Nephron (organoid): ENCODE measurements around the gene VPS26A.

Experiments used
- H3K27ac Mint-ChIP-seq, 3 experiments: 2 replicates each; pipeline ENCODE4 v1.8.0; 2020; ENCODE audit warnings: mixed read lengths in 3 of 3, mild to moderate bottlenecking in 2 of 3, moderate library complexity in 1 of 3
- H3K27me3 Mint-ChIP-seq: 2 replicates; pipeline ENCODE4 v1.8.0; 2021; ENCODE audit warnings: low read depth, mild to moderate bottlenecking, moderate library complexity, mixed read lengths
- H3K36me3 Mint-ChIP-seq: 2 replicates; pipeline ENCODE4 v1.8.0; 2020; ENCODE audit warnings: low read depth, mixed read lengths
- H3K4me1 Mint-ChIP-seq: 2 replicates; pipeline ENCODE4 v1.8.0; 2020; ENCODE audit warnings: mixed read lengths
- H3K4me3 Mint-ChIP-seq, 3 experiments: 2 replicates each; pipeline ENCODE4 v1.8.0; 2020; ENCODE audit warnings: mild to moderate bottlenecking in 3 of 3, mixed read lengths in 3 of 3, moderate library complexity in 2 of 3
- H3K9me3 Mint-ChIP-seq: 2 replicates; pipeline ENCODE4 v1.8.0; 2020; ENCODE audit warnings: mixed read lengths
- TF ChIP-seq, protein P1 (sequence below), 3 experiments: fragments of 200-600 bp; sonication (generic); IDR thresholded peaks; one replicate each; pipeline ENCODE4 v1.5.0; 2021; ENCODE audit warnings: antibody characterized with exemption in 3 of 3; ENCODE audit not compliant: unreplicated experiment in 3 of 3

VPS26A gene

DNA sequence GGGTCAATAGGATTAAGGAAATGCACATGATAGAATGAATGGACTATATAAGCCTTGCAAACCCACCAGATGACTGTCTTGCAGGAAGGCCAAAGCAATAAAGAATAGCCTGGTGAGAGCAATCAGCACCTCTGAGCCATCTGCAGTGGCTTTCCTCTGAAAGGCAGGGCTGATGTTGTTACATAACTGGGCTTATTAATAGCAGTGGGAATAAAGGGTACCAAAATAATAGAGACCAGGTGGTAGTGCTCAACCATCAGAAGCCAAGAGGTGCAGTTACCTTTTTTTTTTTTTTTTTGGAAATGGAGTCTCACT is 16.8 kb upstream of the VPS26A start:
- H3K27ac Mint-ChIP-seq = no peak overlapping the region
- H3K4me1 Mint-ChIP-seq = no peaks in the 10 kb centered on the region
- TF ChIP-seq, protein P1, sequence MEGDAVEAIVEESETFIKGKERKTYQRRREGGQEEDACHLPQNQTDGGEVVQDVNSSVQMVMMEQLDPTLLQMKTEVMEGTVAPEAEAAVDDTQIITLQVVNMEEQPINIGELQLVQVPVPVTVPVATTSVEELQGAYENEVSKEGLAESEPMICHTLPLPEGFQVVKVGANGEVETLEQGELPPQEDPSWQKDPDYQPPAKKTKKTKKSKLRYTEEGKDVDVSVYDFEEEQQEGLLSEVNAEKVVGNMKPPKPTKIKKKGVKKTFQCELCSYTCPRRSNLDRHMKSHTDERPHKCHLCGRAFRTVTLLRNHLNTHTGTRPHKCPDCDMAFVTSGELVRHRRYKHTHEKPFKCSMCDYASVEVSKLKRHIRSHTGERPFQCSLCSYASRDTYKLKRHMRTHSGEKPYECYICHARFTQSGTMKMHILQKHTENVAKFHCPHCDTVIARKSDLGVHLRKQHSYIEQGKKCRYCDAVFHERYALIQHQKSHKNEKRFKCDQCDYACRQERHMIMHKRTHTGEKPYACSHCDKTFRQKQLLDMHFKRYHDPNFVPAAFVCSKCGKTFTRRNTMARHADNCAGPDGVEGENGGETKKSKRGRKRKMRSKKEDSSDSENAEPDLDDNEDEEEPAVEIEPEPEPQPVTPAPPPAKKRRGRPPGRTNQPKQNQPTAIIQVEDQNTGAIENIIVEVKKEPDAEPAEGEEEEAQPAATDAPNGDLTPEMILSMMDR (IDR thresholded peaks at IDR 0.05; ENCODE audit: unreplicated experiment in 3 of 3) = no peak
- no peak overlapping the region for H3K4me3 Mint-ChIP-seq
- peaks cover 9% of the 10 kb centered on the region for H3K27me3 Mint-ChIP-seq
- no peaks in the 10 kb centered on the region for H3K36me3 Mint-ChIP-seq
- H3K9me3 Mint-ChIP-seq = no peaks in the 10 kb centered on the region

DNA sequence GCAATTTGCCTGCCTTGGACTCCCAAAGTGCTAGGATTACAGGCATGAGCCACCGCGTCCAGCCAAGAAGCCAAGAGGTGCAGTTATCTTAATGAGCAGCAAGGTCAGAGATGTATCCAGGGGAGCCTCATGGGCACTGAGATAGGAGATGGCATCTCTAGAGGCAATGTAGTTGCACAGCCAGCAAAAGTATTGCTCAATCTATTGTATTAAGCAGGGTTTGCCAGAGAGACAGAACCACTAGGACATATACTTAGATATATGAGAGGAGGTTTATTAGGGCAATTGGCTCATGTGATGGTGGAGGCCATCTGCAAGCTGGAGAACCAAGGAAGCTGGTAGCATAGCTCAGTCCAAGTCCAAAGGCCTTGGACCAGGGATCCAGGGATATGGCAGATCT is 16.3 kb upstream of the VPS26A start:
- Mint-ChIP-seq H3K27me3 (peaks cover 8% of the 10 kb centered on the region), H3K36me3 (no peaks in the 10 kb centered on the region), H3K4me1 (no peaks in the 10 kb centered on the region), H3K27ac (no peak overlapping the region), H3K9me3 (no peaks in the 10 kb centered on the region), H3K4me3 (no peak overlapping the region)
- TF ChIP-seq, protein P1 (IDR thresholded peaks at IDR 0.05; ENCODE audit: unreplicated experiment in 3 of 3) = no peak

DNA sequence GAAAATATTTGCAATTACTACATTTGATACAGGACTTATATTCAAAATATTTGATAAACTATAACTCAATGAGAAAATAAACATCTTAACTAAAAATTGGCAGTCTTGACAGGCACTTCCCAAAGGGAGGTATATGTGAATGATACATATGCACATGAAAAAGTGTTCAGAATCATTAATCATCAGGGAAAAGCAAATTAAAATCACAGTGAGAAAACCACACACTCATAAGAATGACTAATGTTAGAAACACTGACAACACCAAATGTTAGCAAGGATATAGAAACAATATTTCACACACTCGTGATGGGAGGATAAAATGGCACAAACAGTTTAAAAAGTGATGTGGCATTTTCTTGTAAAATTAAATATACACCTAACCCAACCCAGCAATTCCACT is 4.1 kb upstream of the VPS26A start:
- H3K4me1 Mint-ChIP-seq = peaks cover 7% of the 10 kb centered on the region
- no peaks in the 10 kb centered on the region for H3K9me3 Mint-ChIP-seq
- H3K27ac Mint-ChIP-seq = no peak overlapping the region
- H3K27me3 Mint-ChIP-seq = no peaks in the 10 kb centered on the region
- no peaks in the 10 kb centered on the region for H3K36me3 Mint-ChIP-seq
- no peak overlapping the region for H3K4me3 Mint-ChIP-seq
- TF ChIP-seq, protein P1 (IDR thresholded peaks at IDR 0.05; ENCODE audit: unreplicated experiment in 3 of 3) = no peak

DNA sequence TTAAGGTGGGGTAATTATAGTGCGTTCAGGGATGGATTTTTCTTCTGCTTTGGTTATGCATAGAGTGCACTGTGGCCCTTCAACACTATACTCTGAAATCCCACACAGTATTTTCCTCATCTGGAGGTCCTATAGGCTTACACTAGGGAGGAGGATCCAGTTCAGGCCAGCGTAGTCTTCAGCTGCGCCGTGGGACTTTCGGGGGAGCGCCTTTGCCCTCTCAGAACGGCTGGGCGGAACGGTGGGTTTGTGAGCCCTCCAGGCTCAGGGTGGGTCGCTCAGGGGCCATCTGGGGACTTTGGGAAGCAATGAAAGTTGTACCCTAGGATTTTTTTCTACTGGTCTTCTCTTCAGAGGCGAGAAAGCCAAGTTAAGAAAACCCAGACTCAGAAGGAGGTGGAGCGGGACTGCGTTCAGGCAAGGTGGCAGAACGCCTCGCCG is 652 bp upstream of the VPS26A start:
- H3K36me3 Mint-ChIP-seq = no peaks in the 10 kb centered on the region

DNA sequence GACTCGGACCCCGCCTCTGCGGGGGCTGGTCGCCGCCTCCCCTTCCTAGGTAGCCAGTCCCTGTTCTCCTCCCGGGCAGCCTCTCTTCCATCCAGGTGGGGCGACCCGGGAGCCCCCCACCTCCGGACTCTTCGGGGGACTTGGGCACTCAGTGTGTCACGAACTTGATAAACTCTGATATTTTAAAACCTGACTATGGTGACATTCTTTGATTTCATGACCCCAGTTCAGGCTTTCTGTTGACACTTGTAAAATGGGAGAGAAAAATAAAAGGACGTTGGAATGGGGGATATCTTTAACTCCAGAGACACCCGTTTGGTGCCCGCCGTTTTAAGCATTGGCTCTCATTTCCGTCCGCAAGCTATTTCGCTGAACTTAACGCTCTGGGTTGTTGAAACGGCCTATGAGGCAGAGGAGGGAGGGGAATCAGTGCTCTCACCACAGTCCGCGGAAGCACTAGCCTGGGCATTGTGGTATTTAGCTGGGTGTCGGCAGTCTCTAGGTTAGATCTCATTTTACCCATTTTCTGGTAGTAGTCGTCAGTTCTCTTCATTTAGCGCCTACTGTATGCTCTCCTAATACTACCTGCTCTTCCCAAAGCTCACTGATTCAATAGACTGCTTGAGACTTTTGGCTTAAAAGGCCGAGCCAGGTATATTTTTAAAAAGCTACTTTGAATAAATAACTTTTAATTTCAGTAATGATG is 738 bp downstream of the VPS26A start:
- Mint-ChIP-seq H3K4me3 (peak overlapping the region; percentile 92 to 96 (median 93)), H3K9me3 (no peaks in the 10 kb centered on the region), H3K36me3 (peaks cover 3% of the 10 kb centered on the region), H3K27ac (peak overlapping the region; percentile 89 to 99 (median 96)), H3K4me1 (peaks cover 23% of the 10 kb centered on the region), H3K27me3 (no peaks in the 10 kb centered on the region)
- TF ChIP-seq, protein P1 (IDR thresholded peaks at IDR 0.05; ENCODE audit: unreplicated experiment in 3 of 3) = no peak

More for the DNA sequence above, 652 bp upstream of the VPS26A start:
- peak overlapping the region; percentile 92 to 96 (median 94) for H3K4me3 Mint-ChIP-seq
- peaks cover 18% of the 10 kb centered on the region for H3K4me1 Mint-ChIP-seq
- TF ChIP-seq, protein P1 (IDR thresholded peaks at IDR 0.05; ENCODE audit: unreplicated experiment in 3 of 3) = no peak
- peak overlapping the region; percentile 97 to 99 (median 99) for H3K27ac Mint-ChIP-seq
- H3K9me3 Mint-ChIP-seq = no peaks in the 10 kb centered on the region
- H3K27me3 Mint-ChIP-seq = no peaks in the 10 kb centered on the region

DNA sequence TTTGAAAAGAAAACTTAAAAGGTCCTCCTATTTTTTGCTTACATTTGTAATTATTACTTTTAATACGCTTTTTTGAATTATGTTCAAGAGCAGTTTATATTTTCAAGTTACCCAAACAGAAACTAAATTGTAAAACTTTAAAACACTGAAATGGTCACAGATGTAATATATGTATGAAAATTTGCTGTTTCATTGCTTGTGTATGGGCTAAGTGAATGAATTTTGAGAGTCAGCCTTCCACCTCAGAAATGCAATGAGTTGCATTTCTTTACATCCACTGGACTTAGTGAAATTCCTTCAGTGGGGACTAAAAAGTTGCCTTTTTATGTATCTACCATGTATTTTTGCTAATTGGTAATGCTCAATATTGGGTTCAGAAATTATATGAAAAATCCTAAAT is 1.6 kb downstream of the VPS26A start:
- Mint-ChIP-seq H3K4me1 (peaks cover 23% of the 10 kb centered on the region), H3K9me3 (no peaks in the 10 kb centered on the region), H3K27me3 (no peaks in the 10 kb centered on the region), H3K4me3 (peak overlapping the region; percentile 92 to 96 (median 93)), H3K36me3 (peaks cover 3% of the 10 kb centered on the region), H3K27ac (peak overlapping the region; percentile 89 to 99 (median 96))
- TF ChIP-seq, protein P1 (IDR thresholded peaks at IDR 0.05; ENCODE audit: unreplicated experiment in 3 of 3) = no peak
